IPS-20b (cell line): Measurements from ENCODE around the gene AP4E1.
"Not testable (repeated sequence)": the region's sequence is repeated elsewhere in the genome, so short reads cannot be mapped to it uniquely, and the experiment has no call there.

Experiments used
- H3K27ac ChIP-seq: one replicate; pipeline ENCODE4 v1.5.1; 2013; ENCODE audit warnings: low read length
- H3K27me3 ChIP-seq: 2 replicates; pipeline ENCODE4 v1.6.1; 2013; ENCODE audit warnings: mild to moderate bottlenecking, low read length, inconsistent platforms; ENCODE audit not compliant: insufficient read depth
- H3K36me3 ChIP-seq: 2 replicates; pipeline ENCODE4 v1.6.1; 2013; ENCODE audit warnings: low read depth, mild to moderate bottlenecking, inconsistent platforms, low read length, moderate library complexity; ENCODE audit not compliant: insufficient read depth
- H3K4me1 ChIP-seq: 2 replicates; pipeline ENCODE4 v1.6.1; 2013; ENCODE audit warnings: mild to moderate bottlenecking, control low read depth, inconsistent platforms, low read length, moderate library complexity; ENCODE audit not compliant: insufficient read depth
- H3K4me3 ChIP-seq: 2 replicates; pipeline ENCODE4 v1.5.1; 2013; ENCODE audit warnings: mild to moderate bottlenecking, low read length, inconsistent platforms
- H3K9ac ChIP-seq: 2 replicates; pipeline ENCODE4 v1.6.1; 2013; ENCODE audit warnings: low read depth, mild to moderate bottlenecking, inconsistent platforms, low read length, moderate library complexity
- H3K9me3 ChIP-seq: 2 replicates; pipeline ENCODE4 v1.6.1; 2013; ENCODE audit warnings: mild to moderate bottlenecking, low read depth, low read length, inconsistent platforms; ENCODE audit not compliant: insufficient read depth

AP4E1 gene

GRCh38 chr15:50919359-50919758 is 10.9 kb downstream of the AP4E1 start:
- H3K9me3 ChIP-seq, H3K4me1 ChIP-seq, H3K27ac ChIP-seq, H3K4me3 ChIP-seq, H3K27me3 ChIP-seq, H3K9ac ChIP-seq: not testable (repeated sequence)
- peaks cover 24% of the 10 kb centered on the region; the same call in 1 of the 2 replicates for H3K36me3 ChIP-seq

DNA sequence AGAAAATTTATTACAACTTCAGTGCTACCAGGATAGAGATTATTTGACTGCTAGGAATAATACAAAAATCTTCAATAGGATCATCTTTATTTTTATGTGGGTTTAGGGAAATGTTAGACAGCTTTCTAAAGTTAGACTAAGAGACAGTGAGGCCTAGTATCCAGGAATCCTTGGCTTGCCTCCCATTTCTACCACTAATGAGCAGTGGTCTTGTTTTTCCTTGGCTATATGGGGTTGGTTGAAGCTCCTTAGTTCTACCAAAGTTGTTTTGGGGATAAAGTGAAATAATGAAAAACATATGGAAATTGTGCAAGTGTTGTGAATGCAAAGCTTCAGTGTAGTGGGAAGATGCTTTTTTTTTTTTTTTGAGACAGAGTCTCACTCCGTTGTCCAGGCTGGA is 16.8 kb downstream of the AP4E1 start:
- Histone ChIP-seq H3K4me1 (no peaks in the 10 kb centered on the region), H3K4me3 (no peak overlapping the region), H3K9me3 (no peaks in the 10 kb centered on the region), H3K36me3 (peaks cover 32% of the 10 kb centered on the region), H3K27ac (no peak overlapping the region), H3K9ac (no peak overlapping the region), H3K27me3 (no peaks in the 10 kb centered on the region)

DNA sequence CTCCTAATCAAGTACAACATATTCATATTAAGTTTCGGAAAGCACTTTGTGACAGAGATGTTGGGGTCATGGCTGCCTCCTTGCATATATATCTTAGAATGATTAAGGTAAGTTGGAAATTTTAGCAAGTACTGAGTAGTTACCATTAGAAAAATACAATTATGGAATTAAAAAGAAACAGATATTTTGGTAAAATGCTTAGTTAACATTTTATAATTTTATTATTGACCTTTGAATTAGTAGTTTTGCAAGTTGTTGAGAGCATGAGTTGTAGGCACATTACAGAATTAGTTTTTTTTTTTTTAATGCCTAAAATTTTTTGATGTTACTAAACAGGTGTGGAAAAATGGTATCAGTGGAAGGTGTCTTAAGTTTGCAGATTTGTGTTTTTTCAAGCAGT is 20.6 kb downstream of the AP4E1 start:
- Histone ChIP-seq H3K9me3 (no peaks in the 10 kb centered on the region), H3K4me1 (no peaks in the 10 kb centered on the region), H3K36me3 (peaks cover 50% of the 10 kb centered on the region), H3K27me3 (no peaks in the 10 kb centered on the region), H3K27ac (no peak overlapping the region), H3K4me3 (no peak overlapping the region), H3K9ac (no peak overlapping the region)

DNA sequence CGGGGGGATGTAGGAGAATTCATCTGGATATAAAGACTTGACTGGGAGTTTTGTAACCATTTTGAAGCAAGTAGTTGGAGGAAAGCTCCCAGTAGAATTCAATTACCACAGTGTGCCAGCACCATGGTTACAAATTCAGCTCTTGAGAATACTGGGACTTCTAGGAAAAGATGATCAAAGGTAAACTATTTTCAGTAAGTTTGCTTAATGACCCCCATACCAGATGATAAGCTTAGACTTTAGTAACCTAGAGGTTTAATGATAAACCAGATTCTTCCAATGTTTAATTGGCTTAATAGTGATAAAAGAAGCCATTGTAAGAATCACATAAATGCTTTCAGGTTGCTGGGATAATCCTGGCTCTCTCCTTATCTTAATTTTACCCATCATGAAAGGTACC is 22.3 kb downstream of the AP4E1 start:
- peaks cover 46% of the 10 kb centered on the region for H3K36me3 ChIP-seq
- H3K4me3 ChIP-seq: no peak overlapping the region
- no peaks in the 10 kb centered on the region for H3K27me3 ChIP-seq
- no peak overlapping the region for H3K9ac ChIP-seq
- H3K27ac ChIP-seq: no peak overlapping the region
- no peaks in the 10 kb centered on the region for H3K4me1 ChIP-seq
- H3K9me3 ChIP-seq: no peaks in the 10 kb centered on the region

DNA sequence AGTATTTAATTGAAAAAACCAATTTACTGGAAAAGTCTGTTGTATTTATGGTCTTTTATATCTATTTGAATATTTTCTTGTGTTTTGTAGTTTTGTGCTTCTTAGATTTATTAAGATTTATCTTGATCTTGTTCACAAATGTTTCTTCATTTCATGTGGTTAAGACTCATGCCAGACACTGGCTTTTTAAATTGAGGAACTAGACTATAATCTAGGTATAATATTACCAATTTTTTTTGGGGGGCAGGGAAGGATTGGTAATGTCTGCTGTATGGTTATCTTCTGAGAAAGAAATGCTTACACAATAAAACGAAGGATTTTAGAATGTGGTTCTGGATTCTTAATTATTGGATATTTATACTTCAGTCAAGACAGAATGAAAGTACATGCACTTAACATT is 24.9 kb downstream of the AP4E1 start:
- H3K9ac ChIP-seq: no peak overlapping the region
- H3K4me1 ChIP-seq: no peaks in the 10 kb centered on the region
- H3K27me3 ChIP-seq: no peaks in the 10 kb centered on the region
- H3K27ac ChIP-seq: no peak overlapping the region
- peaks cover 31% of the 10 kb centered on the region for H3K36me3 ChIP-seq
- H3K4me3 ChIP-seq: no peak overlapping the region
- H3K9me3 ChIP-seq: no peaks in the 10 kb centered on the region

DNA sequence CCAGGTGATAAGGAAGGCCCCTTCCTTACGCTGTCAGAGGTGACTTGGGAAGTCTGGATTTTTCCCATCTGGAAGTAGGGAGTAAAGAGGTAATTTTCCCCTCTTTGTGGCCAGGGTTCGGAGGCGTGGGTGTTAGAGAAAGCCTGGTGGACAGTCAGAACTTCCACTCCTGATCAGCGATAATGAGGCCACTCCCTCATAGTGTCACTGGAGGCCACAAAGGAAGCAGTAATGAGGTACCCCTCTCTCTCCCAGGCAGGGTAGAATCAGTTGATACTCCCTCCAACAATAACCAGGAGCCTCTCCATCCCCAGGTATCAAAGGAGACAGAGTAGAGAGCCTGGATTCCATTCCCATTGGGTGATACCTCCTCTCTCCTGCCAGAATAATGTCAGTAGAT is 30.0 kb downstream of the AP4E1 start:
- Histone ChIP-seq H3K36me3 (no peaks in the 10 kb centered on the region), H3K27me3 (no peaks in the 10 kb centered on the region), H3K9ac (no peak overlapping the region), H3K27ac (no peak overlapping the region), H3K9me3 (no peaks in the 10 kb centered on the region), H3K4me3 (no peak overlapping the region), H3K4me1 (no peaks in the 10 kb centered on the region)

- Histone ChIP-seq H3K4me3 (no peak overlapping the region), H3K36me3 (peaks cover 10% of the 10 kb centered on the region; the same call in 1 of the 2 replicates), H3K27ac (no peak overlapping the region), H3K27me3 (no peaks in the 10 kb centered on the region), H3K4me1 (no peaks in the 10 kb centered on the region), H3K9ac (no peak overlapping the region), H3K9me3 (no peaks in the 10 kb centered on the region)
Measured at GRCh38 chr15:50939911-50940310, 31.4 kb downstream of the AP4E1 start.

DNA sequence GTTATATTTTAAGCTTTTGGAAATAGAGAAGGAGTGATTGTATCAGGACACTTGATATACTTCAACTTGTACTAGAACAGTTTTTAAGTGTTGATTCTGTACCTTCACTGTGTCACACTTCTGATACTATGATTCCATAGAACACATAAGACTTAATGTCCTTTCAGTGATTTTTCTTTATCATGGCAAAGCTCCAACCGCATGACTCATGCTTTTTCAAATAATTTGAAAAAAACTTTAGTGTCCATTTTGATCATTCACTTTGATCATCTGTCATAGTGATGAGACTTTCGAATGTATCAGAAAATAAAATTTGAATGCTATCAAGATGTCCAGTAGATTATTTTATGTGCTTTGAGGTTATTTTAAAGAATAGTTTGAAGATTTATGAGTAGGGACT is 32.0 kb downstream of the AP4E1 start:
- H3K27me3 ChIP-seq: no peaks in the 10 kb centered on the region
- no peak overlapping the region for H3K27ac ChIP-seq
- H3K9ac ChIP-seq: no peak overlapping the region
- H3K4me3 ChIP-seq: no peak overlapping the region
- H3K9me3 ChIP-seq: no peaks in the 10 kb centered on the region
- H3K36me3 ChIP-seq: peaks cover 12% of the 10 kb centered on the region; the same call in 1 of the 2 replicates
- no peaks in the 10 kb centered on the region for H3K4me1 ChIP-seq

- Histone ChIP-seq H3K36me3 (peaks cover 12% of the 10 kb centered on the region; the same call in 1 of the 2 replicates), H3K4me1 (no peaks in the 10 kb centered on the region), H3K9ac (no peak overlapping the region), H3K4me3 (no peak overlapping the region), H3K9me3 (no peaks in the 10 kb centered on the region), H3K27ac (no peak overlapping the region), H3K27me3 (no peaks in the 10 kb centered on the region)
Measured at GRCh38 chr15:50943638-50944037, 35.2 kb downstream of the AP4E1 start.

- Histone ChIP-seq H3K36me3 (peaks cover 16% of the 10 kb centered on the region; the same call in 1 of the 2 replicates), H3K4me1 (no peaks in the 10 kb centered on the region), H3K4me3 (no peak overlapping the region), H3K9ac (no peak overlapping the region), H3K9me3 (no peaks in the 10 kb centered on the region), H3K27ac (no peak overlapping the region), H3K27me3 (no peaks in the 10 kb centered on the region)
Measured at GRCh38 chr15:50944672-50945071, 36.2 kb downstream of the AP4E1 start.

GRCh38 chr15:50945725-50946124 is 37.2 kb downstream of the AP4E1 start:
- Histone ChIP-seq H3K4me3 (no peak overlapping the region), H3K27me3 (no peaks in the 10 kb centered on the region), H3K4me1 (no peaks in the 10 kb centered on the region), H3K9me3 (no peaks in the 10 kb centered on the region), H3K27ac (no peak overlapping the region), H3K9ac (no peak overlapping the region), H3K36me3 (peaks cover 24% of the 10 kb centered on the region)

- not testable (repeated sequence) for H3K4me3 ChIP-seq, H3K9ac ChIP-seq, H3K27ac ChIP-seq, H3K9me3 ChIP-seq, H3K27me3 ChIP-seq, H3K4me1 ChIP-seq
- H3K36me3 ChIP-seq: peaks cover 18% of the 10 kb centered on the region
Measured at GRCh38 chr15:50950745-50951144, 42.3 kb downstream of the AP4E1 start.

- Histone ChIP-seq H3K4me1 (no peaks in the 10 kb centered on the region), H3K4me3 (no peak overlapping the region), H3K9ac (no peak overlapping the region), H3K36me3 (peaks cover 24% of the 10 kb centered on the region), H3K27me3 (no peaks in the 10 kb centered on the region), H3K27ac (no peak overlapping the region), H3K9me3 (no peaks in the 10 kb centered on the region; the same call in 1 of the 2 replicates)
Measured at GRCh38 chr15:50953302-50953701, 44.8 kb downstream of the AP4E1 start.
